Tibial nerve (tissue), 3 donors: ENCODE results near the gene IL16.

Experiments
- CTCF ChIP-seq, 5 experiments: fragments of 200-600 bp in 3 of 5; fragments of 450-650 bp in 2 of 5; sonication (generic) in 3 of 5; IDR thresholded peaks; one replicate each; pipeline ENCODE4 v1.5.1; 2016 to 2019; ENCODE audit warnings: antibody characterized with exemption in 5 of 5, mild to moderate bottlenecking in 3 of 5, moderate library complexity in 2 of 5
- POLR2A ChIP-seq, 2 donors: fragments of 450-650 bp; IDR thresholded peaks; one replicate each; pipeline ENCODE4 v1.6.1; 2017; ENCODE audit warnings: antibody characterized with exemption in 2 of 2, mild to moderate bottlenecking in 2 of 2, moderate library complexity in 2 of 2

- TF ChIP-seq CTCF (IDR thresholded peaks at IDR 0.05) (no peak), POLR2A (IDR thresholded peaks at IDR 0.05) (no peak)
Observed at GRCh38 chr15:81356252-81356651, 159.6 kb downstream of the IL16 start.
